ENCODE results near the gene HOXD9.

Gene HOXD9

DNA sequence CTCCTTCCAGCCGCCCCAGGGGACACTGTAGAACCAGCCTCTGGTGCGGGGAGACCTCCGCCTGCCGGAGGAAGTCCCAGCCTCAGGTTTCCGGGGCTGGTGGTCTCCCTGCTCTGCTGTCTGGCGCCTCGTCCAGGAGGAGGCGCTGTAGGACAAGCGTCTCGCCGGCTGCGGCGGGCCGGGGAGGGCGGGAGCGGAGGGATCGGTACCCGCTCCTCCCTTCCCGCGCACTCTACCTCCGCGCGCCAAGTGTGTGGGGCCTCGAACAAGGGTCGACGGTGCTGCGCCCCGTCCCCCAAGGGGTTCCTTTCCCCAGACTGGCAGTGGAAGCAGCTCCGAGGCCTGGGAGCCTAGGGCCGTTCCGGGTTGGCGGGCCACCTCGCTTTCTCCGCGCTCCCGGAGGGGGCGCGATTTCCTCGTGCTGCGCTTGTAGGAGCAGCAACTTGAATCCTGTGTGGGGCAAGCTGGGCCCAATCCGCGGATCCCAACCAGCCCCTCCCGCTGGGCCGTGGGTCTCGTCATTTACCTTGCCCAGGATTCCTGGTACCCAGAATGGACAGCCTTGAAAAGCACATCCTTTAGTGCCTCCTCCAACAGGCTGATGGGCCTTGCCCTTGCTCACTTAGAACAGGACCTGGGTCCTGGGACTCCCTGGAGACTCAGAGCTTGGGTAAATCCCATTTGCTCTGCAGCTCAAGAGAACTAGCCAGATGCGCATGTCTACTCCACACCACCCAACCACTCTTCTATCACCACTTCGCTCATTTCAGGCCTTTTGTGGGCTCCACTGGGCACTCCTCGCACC lies 18.2 kb downstream of the HOXD9 start:
- DNase-seq = peak; percentile 66

DNA sequence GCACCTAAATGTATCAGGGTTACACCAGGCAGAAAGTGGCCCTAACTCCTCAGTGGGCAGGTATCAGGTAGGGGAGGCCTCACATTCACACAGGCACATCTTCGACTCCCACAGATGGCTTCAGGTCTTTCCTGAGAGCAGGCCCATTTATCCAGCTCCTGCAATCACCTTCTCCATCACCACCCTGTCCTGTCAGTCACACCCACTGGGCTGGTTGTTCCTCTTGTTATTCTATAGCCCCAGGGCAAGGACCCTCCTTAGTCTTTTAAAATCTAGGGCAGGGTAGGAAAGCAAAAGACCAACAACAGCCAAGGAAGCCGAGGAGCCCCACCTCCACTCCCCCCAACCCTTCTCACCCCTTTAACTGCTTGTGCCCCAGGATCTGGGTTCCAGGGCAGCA lies 19.8 kb downstream of the HOXD9 start:
- no peak for DNase-seq

DNA sequence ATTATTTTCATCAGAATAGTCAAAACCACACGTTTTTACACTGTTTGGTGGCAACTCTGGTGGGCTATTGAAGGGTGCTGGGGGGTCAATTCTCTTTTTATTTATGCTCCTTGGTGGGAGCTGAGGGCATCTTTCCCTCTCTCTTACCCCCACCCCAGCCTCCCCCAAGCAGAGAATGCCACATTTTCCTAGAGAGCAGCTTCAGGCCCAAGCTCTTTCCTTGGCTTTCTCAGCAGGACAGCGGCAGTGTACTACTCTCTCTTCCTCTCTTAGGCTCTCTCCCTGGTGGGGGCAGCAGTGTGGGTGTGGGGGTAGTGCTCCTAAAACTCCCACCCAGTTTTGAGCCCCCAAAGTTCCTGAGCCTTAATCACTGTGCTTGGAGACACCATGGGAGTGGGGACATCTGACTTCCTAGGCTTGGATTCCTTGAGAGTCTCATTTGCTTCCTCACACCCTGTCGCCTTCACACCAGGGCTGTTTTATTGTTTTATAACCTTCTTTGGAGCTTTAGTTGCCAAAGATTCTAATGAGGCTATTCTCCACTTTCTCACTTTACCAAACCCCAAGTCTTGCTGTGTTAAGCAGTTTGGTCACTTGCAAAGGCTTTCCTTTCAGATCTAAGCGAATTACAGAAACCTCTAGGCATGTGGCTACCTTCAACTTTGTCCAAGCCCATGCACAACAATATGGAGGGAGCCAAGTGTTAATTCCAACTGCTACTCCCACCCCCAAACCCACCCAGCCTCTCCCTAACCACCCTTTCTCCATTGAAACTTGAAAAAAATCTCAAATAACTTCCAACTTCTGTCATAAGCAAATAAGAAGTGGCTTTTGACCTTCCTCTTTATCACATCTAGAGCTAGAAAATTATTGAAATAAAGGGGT lies 22.8 kb downstream of the HOXD9 start:
- DNase-seq = no peak

DNA sequence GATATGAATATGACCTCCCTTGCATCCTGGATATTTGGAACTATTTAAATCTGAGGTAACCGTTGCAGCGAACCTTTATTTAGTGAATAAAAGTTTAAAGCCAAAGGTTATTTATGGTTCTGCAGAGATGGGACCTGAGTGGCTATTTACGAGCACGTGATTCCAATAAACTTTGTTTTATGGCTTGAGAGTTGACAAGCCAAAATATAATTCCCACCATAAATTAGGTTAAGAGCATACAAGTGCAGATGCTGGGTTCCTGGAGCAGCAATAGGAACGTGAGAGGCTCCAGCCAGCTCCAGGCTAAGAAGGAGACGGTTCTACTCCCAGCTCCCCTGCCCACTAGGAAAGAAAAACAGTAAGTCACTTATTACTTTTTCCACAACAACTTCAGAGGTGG lies 23.6 kb downstream of the HOXD9 start:
- no peak for DNase-seq

DNA sequence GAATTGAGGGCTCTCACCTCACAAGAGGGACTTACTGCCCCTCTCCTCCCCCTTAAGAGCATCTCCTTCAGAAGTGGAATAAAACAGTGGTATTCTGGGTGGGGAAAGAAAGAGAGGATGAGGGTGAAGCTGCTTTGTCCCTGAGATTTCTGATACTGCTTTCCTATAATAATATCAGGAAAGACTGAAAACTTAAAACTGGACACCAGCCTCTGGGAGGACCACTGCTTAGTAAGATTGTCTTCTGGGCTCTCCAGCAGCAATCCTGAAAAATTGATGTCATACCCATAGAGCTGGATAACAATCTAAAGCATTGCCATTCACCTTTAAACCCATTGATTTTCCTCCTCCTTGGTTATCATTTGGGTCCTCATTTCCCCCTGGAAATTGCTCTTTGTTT lies 24.1 kb downstream of the HOXD9 start:
- no peak for DNase-seq

DNA sequence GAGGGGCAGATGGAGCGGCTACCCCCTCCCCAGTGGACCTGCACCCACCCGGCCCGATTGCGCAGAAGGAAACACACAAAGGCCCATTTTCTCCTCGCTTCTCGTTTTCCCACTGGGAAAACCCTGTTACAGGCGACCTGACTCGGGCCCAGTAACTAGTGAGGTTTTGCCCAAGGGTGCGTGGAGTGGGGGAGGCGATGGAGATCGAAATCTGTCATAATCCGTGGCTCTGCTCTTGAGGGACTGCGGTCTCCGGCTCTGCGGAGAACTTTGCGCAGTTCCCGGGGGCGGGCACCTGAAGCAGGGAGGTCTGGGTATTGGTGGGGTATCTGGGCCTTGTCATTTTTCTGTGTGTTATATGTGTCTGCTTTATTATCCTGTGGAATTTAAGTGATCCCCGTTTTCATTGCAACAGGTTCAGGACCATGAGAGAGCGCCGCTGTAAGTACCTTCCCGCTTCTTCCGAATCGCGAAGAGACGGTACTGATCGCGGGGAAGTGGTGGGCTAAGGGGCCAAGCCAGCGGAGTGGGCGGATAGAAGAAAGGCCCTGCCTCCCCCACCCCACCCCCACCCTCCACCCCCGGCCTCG lies 24.8 kb downstream of the HOXD9 start:
- no peak for DNase-seq

DNA sequence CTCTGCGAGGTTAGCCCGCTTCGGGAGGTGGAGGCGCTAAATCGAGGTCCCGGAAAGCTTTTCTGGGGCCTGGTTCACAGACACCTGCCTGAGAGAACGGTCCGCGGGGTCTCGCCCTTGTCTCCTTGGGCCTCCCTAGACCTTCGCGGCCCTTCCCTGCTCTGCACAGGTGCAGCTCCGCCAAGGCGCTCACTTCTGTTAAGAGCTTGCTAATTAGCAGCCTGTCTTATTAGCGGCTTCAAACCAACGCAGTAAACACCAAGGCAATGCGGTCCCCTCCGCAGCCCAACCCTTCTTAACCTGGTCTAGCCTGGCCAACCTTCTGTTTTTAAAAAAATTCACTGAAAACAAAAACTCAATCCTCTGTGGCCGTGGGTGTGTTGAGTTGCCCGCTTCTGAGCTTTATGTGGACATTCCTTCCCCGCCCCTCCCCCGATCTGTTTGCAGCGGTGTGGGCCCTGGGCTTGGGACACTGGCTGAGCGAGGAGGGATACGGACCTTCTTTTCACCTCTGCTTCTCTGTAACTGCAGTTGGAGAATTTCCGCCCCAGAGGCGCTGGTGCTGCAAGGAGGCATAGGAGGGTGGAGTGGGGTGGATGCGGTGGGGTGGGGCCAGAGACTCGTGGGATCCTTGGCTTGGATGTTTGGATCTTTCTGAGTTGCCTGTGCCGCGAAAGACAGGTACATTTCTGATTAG lies 25.4 kb downstream of the HOXD9 start:
- DNase-seq = no peak

DNA sequence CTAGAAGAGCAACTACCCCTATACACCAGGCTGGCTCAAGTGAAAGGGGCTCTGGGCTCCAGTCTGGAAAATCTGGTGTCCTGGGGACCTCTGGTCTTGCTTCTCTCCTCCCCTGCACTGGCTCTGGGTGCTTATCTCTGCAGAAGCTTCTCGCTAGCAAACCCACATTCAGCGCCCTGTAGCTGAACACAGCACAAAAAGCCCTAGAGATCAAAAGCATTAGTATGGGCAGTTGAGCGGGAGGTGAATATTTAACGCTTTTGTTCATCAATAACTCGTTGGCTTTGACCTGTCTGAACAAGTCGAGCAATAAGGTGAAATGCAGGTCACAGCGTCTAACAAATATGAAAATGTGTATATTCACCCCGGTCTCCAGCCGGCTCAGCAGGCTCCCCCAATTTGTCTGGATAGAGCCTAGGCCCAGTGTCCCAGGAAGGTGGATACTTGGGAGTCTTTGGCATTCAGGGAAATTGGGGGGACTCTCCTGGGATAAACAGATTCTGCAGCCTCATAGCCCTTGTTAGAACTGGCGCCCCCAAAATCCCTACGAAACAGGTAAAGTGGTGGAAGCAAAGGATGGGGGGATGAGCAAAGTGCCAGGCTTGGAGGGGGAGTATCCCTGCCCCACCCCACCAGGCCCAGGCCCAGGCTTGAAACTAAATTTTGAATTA lies 26.4 kb downstream of the HOXD9 start:
- DNase-seq = no peak

DNA sequence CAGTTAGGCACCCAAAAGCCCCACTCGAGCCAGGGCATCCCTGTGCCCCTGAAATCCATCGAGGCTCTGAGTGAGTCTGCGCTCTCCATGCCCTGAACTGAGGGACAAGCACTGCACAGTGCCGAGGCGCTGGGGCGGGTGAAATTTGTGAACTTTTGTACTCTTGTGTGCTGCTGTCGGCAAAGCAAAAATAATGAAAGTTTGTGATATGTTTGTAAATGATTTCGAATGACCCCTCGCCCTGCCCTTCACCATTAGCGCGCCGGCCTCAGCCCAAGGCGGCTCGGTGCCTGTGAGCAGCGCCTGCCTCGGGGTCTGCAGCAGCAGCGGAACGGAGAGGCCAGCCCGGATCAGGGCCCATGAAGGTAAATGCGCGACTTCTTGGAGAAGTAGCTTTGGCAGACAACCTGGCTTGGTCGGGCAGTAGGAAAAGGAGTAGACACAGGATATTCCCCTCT lies 27.0 kb downstream of the HOXD9 start:
- no peak for DNase-seq

DNA sequence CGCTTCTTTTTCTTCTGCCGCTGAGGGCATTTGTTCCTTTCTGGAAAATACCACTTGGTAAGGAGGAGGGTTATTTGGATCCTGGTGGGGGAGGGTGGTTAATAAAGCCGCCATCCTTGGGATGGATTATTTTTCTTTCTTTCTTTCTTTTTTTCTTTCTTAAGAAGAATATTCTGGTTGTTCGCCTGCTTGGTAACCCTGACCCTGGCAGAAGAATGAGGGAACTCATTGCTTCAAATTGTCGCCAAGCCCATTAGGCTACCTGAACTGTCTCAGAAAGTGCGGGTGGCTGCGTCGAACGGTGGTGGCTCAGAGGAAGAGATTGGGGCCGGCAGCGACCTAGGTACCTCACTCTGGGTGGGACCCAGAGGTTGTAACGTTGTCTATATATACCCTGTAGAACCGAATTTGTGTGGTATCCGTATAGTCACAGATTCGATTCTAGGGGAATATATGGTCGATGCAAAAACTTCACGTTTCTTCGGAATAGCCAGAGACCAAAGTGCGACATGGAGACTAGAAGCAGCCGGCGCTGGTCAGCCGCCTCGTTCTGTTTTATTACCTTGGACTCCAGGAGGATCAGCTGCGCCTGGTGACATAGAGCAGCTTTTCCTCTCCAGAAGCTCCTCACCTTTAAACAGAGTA lies 27.5 kb downstream of the HOXD9 start:
- DNase-seq = no peak

DNA sequence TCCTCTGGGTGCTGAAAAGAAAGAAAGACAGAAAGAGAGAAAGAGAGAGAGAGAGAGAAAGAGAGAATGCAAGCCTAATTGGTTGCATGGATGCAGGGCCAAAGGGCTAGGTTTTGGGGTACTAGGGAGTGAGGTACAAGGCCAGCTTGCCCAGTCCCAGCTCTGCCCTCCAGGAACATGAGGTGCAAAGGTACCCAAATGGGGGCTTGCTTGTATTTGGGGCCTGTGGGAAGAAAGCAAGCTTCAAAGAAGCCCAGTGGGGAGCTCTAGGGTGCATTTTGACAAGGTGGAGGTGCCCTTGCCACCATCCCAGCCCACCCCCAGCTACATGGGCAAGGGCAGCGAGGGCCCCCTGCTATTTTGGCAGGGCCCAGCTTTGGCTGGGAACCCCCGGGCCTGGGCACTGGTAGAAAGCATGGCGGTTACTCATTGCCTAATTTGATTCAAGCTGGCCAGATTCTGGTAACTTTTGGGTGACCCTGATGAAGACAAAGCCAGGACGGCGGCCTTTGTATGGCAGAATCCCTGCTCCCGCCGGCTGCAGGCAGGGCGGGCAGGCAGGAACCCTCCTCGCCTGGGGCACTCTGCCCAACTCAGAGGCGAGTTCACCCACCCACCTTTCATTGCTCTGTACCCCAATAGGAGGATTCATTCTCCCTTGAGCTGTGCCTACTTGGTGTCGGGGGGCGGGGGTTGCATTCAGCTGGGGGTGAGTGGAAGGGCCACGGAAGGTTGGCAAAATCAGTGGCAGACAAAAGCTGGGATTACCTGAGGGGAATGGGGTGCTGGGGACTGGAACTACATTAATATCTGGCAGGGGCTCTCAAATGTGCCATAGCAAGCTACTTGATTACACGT lies 28.3 kb downstream of the HOXD9 start:
- DNase-seq = no peak

DNA sequence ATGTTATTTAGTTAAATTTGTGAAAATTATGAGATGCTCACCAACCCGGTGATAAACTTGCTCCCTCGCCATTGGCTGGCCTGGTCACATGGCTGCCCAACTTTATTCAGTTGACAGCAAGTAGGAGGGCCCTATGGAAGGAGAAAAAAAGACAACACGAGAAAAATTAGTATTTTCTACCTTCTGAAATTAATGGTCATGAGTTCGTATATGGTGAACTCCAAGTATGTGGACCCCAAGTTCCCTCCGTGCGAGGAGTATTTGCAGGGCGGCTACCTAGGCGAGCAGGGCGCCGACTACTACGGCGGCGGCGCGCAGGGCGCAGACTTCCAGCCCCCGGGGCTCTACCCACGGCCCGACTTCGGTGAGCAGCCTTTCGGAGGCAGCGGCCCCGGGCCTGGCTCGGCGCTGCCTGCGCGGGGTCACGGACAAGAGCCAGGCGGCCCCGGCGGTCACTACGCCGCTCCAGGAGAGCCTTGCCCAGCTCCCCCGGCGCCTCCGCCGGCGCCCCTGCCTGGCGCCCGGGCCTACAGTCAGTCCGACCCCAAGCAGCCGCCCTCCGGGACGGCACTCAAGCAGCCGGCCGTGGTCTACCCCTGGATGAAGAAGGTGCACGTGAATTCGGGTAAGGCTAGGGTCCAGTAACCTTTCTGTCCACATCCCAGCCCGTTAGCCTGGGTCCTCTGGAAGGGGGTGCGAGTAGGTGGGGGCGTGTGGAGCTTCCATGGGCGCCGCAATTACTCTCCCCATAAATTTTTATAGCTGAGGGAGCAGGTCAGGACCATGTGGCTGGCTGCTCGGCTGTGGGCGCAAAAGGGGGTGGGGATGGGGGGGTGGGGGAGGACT lies 29.1 kb downstream of the HOXD9 start, which contains the start of gene HOXD4:
TSS of gene HOXD4 (plus strand) at position 109 of the 846 bp plus-strand sequence. CDS start at position 193, 84 bp downstream.
- DNase-seq = no peak

DNA sequence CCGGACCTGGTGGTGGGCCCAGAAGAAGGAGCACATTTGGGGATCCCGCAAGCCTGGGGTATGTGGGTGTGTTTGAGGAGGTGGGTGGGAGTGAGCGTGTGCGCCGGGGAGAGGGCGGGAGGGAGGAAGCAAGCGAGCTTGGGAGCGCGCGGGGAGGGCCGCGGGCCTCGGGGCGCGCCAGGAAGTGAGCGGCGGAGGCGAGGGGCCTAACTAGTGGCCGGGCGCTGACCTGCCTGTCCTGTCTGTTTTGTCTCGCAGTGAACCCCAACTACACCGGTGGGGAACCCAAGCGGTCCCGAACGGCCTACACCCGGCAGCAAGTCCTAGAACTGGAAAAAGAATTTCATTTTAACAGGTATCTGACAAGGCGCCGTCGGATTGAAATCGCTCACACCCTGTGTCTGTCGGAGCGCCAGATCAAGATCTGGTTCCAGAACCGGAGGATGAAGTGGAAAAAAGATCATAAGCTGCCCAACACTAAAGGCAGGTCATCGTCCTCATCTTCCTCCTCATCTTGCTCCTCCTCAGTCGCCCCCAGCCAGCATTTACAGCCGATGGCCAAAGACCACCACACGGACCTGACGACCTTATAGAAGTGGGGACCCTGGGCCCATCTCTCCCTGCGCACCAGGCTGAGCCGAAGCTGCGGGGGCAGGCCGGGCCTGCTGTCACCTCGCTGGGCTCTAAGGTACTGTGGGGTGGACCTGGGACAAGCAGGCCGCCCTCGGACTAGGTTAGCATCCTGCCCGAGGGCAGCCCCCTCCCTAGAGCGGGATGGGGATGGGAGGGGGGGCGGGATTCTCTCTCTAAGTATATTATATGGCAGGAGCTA lies 30.0 kb downstream of the HOXD9 start:
- no peak for DNase-seq

DNA sequence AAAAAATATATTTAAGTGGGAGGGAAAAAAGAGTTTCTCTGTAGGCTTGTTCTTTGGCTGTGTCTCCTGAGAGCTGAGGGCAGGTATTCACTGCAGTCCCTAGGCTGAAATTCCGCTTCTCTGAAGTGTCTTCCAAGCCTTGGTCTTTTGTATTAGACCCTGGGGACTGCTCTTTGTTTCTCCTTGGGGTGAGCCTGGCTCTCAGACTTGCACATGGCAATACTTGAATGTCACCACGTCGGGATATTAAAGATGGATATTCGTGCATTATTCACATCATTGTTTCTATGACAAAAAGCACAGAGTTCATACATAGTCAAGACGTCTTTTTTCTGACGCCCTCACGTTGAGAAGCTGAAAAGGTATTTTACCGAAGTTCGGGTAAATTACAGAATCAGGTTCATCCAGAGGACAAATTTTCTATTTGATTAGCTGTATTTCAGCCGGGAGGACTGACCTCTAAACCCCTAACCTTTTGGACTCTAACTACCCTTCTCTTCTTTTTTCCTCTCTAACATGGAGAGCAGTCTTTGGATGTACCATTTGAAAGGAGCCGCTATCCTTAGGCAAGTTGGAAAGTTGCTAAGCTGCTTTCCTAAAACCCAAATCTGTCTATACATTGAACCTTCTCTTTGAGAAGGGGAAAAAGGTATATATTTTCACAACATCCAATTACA lies 32.2 kb downstream of the HOXD9 start:
- no peak for DNase-seq

DNA sequence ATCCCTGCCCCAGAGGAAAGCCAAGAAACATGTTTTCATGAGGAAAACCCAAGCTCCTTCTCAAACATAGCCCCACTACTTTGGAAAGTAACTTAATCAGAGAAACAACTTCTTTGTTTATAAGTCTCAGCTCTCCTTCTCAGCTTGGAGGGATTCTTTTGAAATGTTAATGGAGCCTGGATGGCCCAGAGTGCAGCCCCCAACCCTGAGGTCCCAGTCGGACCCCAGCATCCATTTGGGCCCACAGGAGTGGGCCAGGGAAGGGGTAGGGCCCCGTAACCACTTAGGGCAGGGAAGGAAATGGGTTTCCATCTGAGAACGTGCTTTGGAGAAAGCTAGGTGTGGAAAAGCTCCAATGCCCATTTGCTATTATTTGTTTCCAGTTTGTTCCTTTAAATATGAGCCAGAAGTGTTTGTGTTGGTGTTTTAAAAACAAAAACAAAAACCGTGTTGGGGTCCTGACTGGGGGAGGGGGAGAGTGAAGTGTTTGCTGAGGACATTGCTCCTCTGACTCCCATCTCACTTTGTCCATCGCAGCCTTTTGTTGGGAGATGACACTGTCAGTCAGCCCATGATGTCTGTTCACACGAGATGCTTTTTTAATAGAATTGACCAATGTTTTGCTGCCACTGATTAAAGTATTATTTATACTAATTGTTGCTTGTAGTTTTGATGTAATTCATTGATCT lies 33.0 kb downstream of the HOXD9 start:
- no peak for DNase-seq

DNA sequence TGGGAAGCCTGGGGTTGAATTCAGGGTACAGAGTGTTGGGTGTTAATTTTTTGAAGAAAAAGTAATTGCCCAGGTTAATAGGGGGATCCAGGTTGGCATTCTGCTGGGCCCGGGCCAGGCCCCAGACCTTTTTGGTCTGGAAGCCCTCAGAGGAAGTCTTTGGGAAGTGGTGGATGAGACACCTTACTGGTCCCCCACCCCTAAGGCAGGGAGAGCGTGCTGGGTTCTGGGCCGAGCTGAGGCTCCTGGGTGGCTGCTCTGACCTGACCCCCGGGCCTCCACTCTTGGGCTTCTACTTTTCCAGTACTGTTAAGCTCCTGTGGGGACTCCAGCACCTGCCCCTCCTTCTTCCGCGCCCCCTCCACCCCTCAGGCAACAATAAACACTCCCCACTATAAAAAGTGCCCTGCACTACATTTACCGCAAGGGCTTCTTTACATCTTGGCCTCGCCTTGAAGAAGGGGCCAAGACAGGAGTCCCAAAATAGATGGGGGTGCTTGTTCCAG lies 33.8 kb downstream of the HOXD9 start:
- no peak for DNase-seq

DNA sequence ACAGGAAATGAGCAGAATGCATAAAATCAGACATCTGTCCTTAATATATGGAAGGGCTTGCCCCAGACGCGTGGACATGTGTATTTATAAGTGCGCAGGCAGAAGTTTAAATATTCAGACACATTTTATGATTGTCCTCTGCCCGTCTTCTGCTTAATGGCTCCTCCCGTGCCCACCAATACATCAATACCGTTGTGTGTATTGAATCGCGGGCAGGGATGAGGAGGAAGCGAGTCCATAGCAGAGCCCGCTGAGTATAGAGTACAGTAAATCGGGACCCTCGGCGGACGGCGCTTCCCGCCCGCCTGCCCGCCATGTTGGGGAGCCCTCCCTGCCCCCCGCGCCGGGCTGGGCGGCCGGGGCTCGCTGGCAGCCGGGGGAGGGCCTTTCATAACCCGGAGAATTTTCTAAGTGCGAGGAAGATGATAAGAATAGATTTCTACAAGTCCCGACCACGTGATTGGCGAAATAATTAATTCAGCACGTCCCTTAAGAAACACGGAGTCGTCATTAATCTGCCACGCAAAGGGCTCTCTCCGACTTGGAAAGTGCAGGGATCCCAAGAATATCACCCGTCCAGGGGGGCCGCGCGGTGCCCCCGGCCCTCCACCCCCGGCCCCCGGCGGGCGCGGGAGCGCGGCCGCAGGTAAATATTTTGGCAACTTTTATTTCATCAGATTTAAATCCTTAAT lies 34.4 kb downstream of the HOXD9 start, which contains the start of gene HOXD3:
TSS of gene HOXD3 (plus strand) at position 501 of the 692 bp plus-strand sequence. CDS start 11,808 bp downstream, outside the sequence.
- no peak for DNase-seq

Measured in stimulated activated CD4-positive, alpha-beta T cell treated with anti-CD3 and anti-CD28 coated beads, Interleukin-4, amount 100 ng/mL, for 1 hour (primary cell).